K562 (cell line): Measurements from ENCODE around the gene PIGV. TPM values are rescaled to one million over a fixed set of nuclear protein-coding genes. Genes with fewer than 3 reads are reported as not detected.
A peak's percentile ranks its signal among the peaks of the same experiment; 100 is the strongest.

Source experiments
- ARNT ChIP-seq, 2 experiments: fragments of 450-650 bp; IDR thresholded peaks; 2 replicates each; pipeline ENCODE4 v1.6.1; 2016; ENCODE audit warnings: mild to moderate bottlenecking in 1 of 2
- FOXK1 ChIP-seq: sonication (generic); formaldehyde crosslinking; IDR thresholded peaks from 2 replicates; pipeline ENCODE4 v1.8.0; 2022; ENCODE audit warnings: missing genetic modification reagents, mild to moderate bottlenecking, borderline replicate concordance
- HCFC1 ChIP-seq: IDR thresholded peaks from 2 replicates; pipeline ENCODE4 v1.6.1; 2012; ENCODE audit warnings: low read depth, low read length, improper control_type of control experiment
- HDAC3 ChIP-seq: fragments of 450-650 bp; IDR thresholded peaks from 2 replicates; pipeline ENCODE4 v1.6.1; 2018; ENCODE audit warnings: borderline replicate concordance, mild to moderate bottlenecking, moderate library complexity; ENCODE audit not compliant: partially characterized antibody
- HDAC8 ChIP-seq: fragments of 450-650 bp; IDR thresholded peaks from 2 replicates; pipeline ENCODE4 v1.6.1; 2016; ENCODE audit warnings: mild to moderate bottlenecking, missing genetic modification characterization, moderate library complexity, missing compliant biosample characterization
- ID3 ChIP-seq, 2 experiments: fragments of 250-450 bp in 1 of 2; fragments of 450-650 bp in 1 of 2; sonication (Bioruptor Pico) in 1 of 2; IDR thresholded peaks; 2 replicates each; pipeline versions ENCODE4 v1.6.1 to v1.8.0; 2016 to 2021; ENCODE audit warnings: mild to moderate bottlenecking in 2 of 2, moderate library complexity in 2 of 2, missing compliant biosample characterization in 1 of 2, missing genetic modification characterization in 1 of 2
- KAT7 ChIP-seq: sonication (generic); formaldehyde crosslinking; IDR thresholded peaks from 2 replicates; pipeline ENCODE4 v1.8.0; 2022; ENCODE audit warnings: missing genetic modification reagents, mild to moderate bottlenecking, borderline replicate concordance
- LARP7 ChIP-seq: fragments of 450-650 bp; IDR thresholded peaks from 2 replicates; pipeline ENCODE4 v1.6.1; 2016
- MLLT1 ChIP-seq, 2 experiments: fragments of 450-650 bp; IDR thresholded peaks; 2 replicates each; pipeline ENCODE4 v1.6.1; 2016
- NCOR1 ChIP-seq: fragments of 450-650 bp; IDR thresholded peaks from 2 replicates; pipeline ENCODE4 v1.6.1; 2016; ENCODE audit warnings: mild to moderate bottlenecking, moderate library complexity
- SFPQ ChIP-seq: fragments of 200-400 bp; formaldehyde crosslinking; IDR thresholded peaks from 2 replicates; pipeline ENCODE4 v1.6.1; 2017; ENCODE audit warnings: mild to moderate bottlenecking, low read depth, low read length, moderate library complexity
- SP1 ChIP-seq: sonication (generic); formaldehyde crosslinking; IDR thresholded peaks from 2 replicates; pipeline ENCODE4 v1.8.1; 2022; ENCODE audit warnings: mild to moderate bottlenecking, missing genetic modification reagents
- SRSF7 ChIP-seq: fragments of 200-400 bp; formaldehyde crosslinking; optimal IDR thresholded peaks from 2 replicates; pipeline ENCODE3; 2017; ENCODE audit warnings: mild to moderate bottlenecking, low read depth, low read length
- TEAD1 ChIP-seq, 2 experiments: fragments of 450-650 bp in 1 of 2; sonication (generic) in 1 of 2; formaldehyde crosslinking; IDR thresholded peaks; 2 replicates each; pipeline versions ENCODE4 v1.4.0 to v1.8.0; 2020 to 2022; ENCODE audit warnings: mild to moderate bottlenecking in 2 of 2, missing genetic modification reagents in 1 of 2
- TFE3 ChIP-seq: fragments of 450-650 bp; formaldehyde crosslinking; IDR thresholded peaks from 2 replicates; pipeline ENCODE4 v1.4.0; 2020; ENCODE audit warnings: mild to moderate bottlenecking, mixed read lengths
- USF2 ChIP-seq: sonication (generic); formaldehyde crosslinking; IDR thresholded peaks from 2 replicates; pipeline ENCODE4 v1.5.0; 2020; ENCODE audit warnings: missing genetic modification reagents
- ZBED1 ChIP-seq: IDR thresholded peaks from 2 replicates; pipeline ENCODE4 v1.6.1; 2014
- ZNF124 ChIP-seq: sonication (generic); formaldehyde crosslinking; IDR thresholded peaks from 2 replicates; pipeline ENCODE4 v1.8.1; 2022; ENCODE audit warnings: missing genetic modification reagents
- ZNF395 ChIP-seq: fragments of 200-800 bp; sonication (Bioruptor generic); IDR thresholded peaks from 2 replicates; pipeline ENCODE4 v1.6.1; 2017; ENCODE audit warnings: missing genetic modification characterization, missing compliant biosample characterization
- polyA plus RNA-seq, 8 experiments: library from polyadenylated mRNA; depleted of rRNA in 4 of 8; stranded (reverse) in 5 of 8; unstranded in 3 of 8; fragments of >200 nt; fragmentation: Nextera tagmentation in 2 of 8; fragmentation: Illumina TruSeq in 1 of 8; extraction: Ambion mirVana in 2 of 8; extraction: Trizol in 1 of 8; gene quantifications; 2 replicates each; pipeline versions ENCODE4 v1.2.1 to v1.2.3, GENCODE V29; 2011 to 2014; ENCODE audit warnings: inconsistent platforms in 1 of 8, missing spikeins in 1 of 8
- total RNA-seq, 7 experiments: library from RNA; depleted of rRNA in 6 of 7; stranded (reverse); fragments of >200 nt in 6 of 7; fragmentation: Illumina TruSeq in 2 of 7; extraction: Trizol in 2 of 7; gene quantifications; 2 replicates each; pipeline versions ENCODE4 v1.2.1 to v1.2.3, GENCODE V29; 2011 to 2021; ENCODE audit warnings: low replicate concordance in 1 of 7

The PIGV gene
- total and polyA plus RNA-seq, 9 of the 15 experiments (the other 6 are each of a cell fraction or from before 2014, with no cell fraction given): 8.4 to 21.8 (median 11.7) TPM

- no peak for TF ChIP-seq SFPQ
- TF ChIP-seq HCFC1: peak; percentile 58; the same call in 1 of the 2 replicates
- TF ChIP-seq TEAD1 (CRISPR knock-in tag; IDR thresholded peaks at IDR 0.05): peak in 1 of 2 experiments; percentile 65; a peak in 1 of 4 replicates
- peak; percentile 67; the same call in 1 of the 2 replicates for TF ChIP-seq SP1 (CRISPR knock-in tag)
- TF ChIP-seq ID3 (CRISPR knock-in tag; IDR thresholded peaks at IDR 0.05): no peak
- no peak for TF ChIP-seq ID3 (tag; IDR thresholded peaks at IDR 0.05)
- TF ChIP-seq HDAC8: no peak
- 0 out of 2 replicates have a peak, but pooled peaks have one; percentile 7 for TF ChIP-seq NCOR1
- TF ChIP-seq ZNF395: no peak; the same call in 1 of the 2 replicates
- TF ChIP-seq FOXK1: peak; percentile 91
- peak in 1 of 2 experiments; percentile 45; a peak in 2 of 4 replicates for TF ChIP-seq ARNT (IDR thresholded peaks at IDR 0.05)
- peak; percentile 56; the same call in 1 of the 2 replicates for TF ChIP-seq ZBED1
- no peak for TF ChIP-seq ZNF124 (CRISPR knock-in tag)
- TF ChIP-seq MLLT1 (IDR thresholded peaks at IDR 0.05): peak in 1 of 2 experiments; percentile 78; a peak in 2 of 4 replicates
- TF ChIP-seq KAT7 (CRISPR knock-in tag): no peak
- no peak for TF ChIP-seq SRSF7
- 0 out of 2 replicates have a peak, but pooled peaks have one; percentile 71 for TF ChIP-seq LARP7
- no peak for TF ChIP-seq USF2
- TF ChIP-seq TFE3: no peak
- no peak for TF ChIP-seq HDAC3
Observed at GRCh38 chr1:26788836-26789611, 1.3 kb downstream of the PIGV start (continued).
